Dedifferentiated amniotic fluid mesenchymal stem cell (primary cell): Measurements from ENCODE around the gene GAK.
"Not testable (repeated sequence)": the region's sequence is repeated elsewhere in the genome, so short reads cannot be mapped to it uniquely, and the experiment has no call there.

ENCODE experiments used
- DNase-seq: peaks from one replicate; pipeline ENCODE4 v3.0.0-alpha.2; 2016; ENCODE audit errors: extremely low spot score

Gene GAK

DNA sequence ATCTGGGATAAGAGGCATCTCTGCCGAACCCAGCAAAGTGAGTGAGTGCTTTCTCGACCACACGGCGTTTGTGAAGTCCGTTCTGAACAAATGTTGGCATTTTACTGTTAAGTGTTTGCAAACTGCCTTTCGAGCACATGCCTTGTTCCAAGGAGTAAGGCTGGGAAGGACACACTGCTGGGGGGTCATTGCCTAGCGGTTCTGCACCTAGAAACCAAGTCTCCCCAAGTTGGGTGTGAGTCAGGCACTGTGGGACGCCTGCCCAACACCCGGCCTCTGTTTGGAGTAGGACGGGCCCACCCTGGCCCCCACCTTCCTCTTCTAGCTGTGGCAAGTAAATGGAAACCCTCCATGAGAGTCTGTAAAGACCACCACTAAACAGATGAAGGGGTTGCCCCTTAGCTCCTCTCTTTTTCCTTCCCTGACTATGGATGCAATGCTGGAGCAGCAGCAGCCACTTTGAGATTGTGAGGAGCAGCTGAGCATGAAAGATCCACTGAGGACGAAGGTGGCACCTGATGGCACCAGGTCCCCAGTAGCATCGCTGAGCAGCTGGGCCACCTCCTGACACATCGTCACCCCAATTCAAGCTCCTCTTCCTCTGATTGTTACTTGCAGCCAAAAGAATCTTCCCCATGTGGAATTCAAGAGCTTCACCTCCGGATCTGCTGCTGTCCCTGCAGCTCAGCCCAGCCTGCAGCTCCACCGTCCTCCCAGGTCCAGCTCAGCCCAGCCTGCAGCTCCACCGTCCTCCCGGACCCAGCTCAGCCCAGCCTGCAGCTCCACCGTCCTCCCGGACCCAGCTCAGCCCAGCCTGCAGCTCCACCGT is 112.5 kb downstream of the GAK start:
- no peak for DNase-seq

DNA sequence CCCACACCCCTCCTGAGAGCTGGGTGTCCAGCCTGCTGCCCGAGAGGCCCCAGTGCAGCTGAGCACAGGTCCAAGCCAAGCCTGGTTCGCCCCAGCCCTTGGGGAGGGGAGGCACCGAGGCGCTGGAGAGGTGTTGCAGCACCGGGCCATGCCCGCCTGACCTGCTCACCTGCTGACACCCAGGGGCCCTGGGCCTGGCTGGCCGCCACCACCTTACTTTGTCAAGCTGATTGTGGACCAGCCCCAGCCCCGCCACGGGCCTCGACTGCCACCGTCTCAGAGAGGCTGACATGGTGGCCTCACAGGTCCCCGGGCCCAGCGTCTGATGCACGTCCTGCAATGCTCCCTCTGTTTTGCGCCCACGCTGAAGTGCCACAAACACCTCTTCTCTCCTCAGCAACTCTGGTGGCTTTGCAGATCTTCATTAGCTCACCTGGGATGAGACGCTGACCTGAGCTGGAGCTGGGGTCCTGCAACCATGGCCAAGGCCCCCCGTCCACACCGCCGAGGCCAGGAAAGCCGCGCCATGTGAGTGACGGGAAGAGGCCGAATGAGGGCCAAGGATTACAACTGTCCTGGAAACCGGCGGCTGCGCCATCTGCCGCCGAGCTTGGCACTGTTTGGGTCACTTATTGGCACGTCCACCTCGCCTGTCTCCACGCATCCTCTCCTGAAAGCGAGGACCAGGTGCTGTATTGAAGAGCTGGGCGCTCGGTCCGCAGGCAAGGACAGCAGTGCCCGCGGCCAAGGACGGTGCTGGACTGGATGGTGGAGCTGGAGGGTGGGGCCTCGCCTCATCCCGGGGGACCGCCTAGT is 113.8 kb downstream of the GAK start:
- DNase-seq, result no peak

DNA sequence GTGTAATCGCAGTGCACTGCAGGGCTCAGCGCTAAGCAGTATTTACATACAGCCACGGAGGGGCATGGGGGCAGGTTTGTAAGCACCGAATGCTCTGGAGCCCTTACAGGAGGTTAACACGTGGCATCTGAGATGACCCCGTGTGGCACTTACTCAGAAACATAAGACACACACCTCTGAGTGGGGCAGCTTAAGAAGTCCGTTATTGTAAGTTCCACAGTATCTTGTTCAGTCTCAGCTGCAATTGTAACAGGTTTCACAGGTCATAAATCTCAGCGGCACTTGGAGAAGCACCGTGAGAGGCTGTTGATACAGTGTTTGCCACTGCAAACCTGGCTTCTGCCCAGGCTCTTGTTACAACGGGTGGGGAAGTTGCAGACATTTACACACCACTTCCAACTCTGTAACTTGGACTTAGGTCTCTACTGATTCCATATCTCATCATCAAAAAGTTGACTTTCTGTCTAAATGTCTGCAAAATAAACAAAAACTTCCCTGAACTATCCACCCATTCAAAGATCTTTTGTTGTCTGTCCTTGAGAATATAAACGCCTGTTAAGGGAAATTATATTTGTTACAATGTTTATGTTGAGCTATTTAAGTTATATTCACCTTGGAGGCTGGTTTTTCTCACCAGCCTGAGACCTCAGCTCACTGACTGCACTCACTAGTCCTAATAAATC is 116.5 kb downstream of the GAK start:
- DNase-seq, result no peak

DNA sequence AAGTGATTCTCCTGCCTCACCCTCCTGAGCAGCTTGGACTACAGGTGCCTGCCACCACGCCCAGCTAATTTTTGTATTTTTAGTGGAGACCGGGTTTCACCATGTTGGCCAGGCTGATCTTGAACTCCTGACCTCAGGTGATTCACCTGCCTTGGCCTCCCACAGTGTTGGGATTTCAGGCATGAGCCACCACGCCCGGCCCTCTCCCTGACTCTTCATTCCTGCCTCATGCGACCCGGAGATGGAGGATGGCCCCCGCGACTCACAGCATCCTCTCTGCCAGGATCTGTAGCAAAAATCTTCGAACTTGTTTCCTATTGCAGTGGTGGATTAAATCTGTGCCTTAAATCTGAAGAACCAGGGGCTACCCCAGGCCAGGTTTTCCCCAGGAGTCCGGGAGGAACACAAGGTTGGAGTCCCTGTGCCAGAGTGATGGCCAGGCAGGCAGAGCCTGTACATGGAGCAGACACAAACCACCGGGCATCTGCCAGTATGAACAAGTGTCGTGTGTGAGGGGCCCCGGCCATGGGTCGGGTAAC is 117.7 kb downstream of the GAK start:
- DNase-seq, result no peak

DNA sequence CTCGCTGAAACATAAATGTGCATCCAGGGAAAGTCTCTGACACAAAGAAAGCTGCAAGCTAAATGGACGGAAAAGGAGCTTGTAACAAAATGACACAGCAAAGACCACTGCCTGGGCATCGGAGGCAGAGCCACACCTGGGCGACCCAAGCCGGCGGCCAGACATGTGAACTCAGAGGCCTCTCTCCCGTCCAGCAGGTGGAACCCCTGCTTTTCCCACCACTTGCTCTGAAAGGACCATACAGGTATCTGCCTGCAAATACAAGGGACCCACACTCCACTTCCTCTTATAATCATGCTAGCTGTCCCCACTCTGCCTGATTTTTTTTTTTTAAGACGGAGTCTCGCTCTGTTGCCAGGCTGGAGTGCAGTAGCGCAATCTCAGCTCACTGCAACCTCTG is 118.2 kb downstream of the GAK start:
- DNase-seq, result no peak

DNA sequence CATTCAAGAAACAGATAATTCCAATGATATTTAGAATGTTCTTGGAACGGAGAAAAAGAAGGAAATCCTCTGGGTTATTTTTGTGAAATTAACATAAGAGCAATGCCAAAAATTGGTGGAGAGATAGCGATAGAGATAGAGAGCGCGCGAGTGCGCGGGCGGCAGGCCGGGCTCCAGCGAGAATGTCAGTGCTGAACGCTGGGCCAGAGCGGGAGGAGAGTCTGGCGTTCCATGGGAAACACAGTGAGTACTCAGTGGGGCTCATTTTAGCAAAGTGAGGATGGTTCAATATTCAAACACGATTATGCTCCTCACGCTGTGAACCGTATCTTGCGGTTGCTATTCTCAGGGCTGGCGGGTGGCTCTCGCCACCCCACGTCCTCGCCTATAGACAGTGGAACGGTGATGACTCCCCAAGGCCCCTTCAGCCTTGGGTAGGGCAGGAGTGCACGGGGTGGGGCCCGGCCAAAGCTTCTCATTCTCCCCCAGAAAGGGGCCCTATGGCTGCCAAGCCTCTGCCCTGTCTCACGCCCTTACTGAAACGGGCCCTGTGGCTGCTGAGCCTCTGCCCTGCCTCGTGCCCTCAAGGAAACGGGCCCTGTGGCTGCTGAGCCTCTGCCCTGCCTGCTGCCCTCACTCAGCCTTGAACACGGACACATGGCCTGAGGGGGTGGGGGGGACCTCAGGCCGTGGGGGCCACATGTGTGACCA is 123.1 kb downstream of the GAK start:
- no peak for DNase-seq

DNA sequence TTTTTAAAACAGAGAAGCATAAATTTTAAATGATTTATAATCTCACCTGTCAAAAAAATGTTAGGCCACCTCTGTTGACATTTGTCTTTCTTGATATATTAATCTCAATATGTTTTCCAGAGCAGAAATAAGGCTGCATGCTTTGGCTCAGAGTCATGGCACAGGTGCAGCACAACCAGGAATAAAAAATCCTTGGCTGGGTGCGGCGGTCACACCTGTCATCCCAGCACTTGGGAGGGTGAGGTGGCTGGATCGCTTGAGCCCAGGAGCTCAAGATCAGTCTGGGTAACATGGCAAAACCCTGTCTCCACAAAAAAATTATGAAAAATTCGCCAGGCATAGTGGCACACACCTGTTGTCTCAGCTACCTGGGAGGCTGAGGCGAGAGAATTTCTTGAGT is 124.3 kb downstream of the GAK start:
- DNase-seq, result no peak

DNA sequence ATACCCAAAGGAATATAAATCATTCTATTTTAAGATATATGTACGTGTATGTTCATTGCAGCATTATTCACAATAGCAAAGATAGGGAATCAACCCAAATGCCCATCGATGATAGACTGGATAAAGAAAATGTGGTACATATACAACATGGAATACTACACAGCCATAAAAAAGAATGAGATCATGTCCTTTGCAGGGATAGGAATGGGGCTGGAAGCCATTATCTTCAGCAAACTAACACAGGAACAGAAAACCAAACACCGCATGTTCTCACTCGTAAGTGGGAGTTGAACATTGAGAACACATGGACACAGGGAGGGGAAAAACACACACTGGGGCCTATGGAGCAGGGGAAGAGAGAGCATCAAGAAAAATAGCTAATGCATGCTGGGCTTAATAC is 125.1 kb downstream of the GAK start:
- not testable (repeated sequence) for DNase-seq

DNA sequence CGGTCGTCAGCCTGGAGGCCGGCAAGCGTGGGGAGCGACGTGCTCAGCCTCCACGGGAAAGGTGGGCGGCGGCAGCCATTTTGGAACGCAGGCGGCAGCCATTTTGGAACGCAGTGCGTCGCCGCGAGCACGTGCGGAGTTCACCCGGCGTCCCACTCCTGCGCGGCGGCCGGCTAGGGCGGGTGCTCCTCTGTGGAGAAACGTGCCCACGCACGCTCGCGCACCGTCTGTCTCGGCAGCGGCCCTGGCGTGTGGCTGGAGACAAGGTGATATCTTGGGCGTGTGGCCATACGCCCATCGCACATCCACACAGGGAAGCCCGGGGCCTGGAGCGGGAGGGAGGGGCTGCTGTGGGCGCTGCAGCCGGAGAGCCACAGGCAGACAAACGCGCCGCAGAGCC is 127.3 kb downstream of the GAK start:
- no peak for DNase-seq

DNA sequence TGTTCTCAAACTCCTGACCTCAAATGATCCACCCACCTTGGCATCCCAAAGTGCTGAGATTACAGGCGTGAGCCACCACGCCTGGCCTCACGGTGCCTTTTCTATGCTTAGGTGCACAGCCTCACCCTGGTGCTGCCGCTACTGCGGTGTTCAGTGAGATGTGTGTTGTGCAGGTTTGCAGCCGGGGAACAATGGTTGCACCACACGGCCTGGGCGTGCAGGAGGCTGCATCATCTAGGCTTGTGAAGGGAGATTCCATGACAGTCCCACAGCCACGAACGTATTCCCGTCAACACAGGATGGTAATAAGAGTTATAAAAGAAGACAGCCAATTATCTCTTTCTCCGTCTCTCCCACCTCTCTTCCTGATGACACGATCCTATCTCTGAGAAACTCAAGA is 128.2 kb downstream of the GAK start:
- DNase-seq, result no peak

DNA sequence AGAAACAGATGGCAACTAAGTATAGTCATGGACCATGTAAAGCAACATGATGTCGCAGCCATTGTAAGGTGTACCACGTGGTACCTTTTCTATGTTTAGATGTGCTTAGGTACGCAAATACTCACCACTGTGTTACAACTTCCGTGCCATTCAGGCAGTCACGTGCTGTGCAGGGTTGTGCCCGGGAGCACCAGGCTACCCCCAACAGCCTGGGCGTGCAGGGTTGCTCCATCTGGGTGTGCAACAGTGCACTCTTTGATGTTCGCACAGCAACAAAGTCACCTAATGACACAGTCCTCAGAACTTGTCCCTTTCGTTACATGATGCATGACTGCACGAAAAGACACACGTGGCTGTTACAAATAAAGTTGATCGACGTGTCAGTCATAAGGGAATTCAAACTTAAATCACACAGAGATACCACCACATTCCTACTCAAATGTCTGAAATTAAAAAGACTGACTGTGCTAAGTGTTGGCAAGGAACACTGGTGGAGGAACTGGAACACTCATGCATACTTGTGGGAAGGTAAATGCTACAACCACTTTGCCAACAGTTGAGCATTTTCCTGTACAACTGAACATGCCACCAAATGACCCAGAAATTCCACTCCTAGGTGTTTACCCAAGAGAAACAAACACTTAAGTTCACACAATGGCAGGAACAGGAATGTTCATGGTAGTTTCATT is 130.5 kb downstream of the GAK start:
- no peak for DNase-seq
